ENCODE data around the gene EPAS1.

Gene EPAS1

DNA sequence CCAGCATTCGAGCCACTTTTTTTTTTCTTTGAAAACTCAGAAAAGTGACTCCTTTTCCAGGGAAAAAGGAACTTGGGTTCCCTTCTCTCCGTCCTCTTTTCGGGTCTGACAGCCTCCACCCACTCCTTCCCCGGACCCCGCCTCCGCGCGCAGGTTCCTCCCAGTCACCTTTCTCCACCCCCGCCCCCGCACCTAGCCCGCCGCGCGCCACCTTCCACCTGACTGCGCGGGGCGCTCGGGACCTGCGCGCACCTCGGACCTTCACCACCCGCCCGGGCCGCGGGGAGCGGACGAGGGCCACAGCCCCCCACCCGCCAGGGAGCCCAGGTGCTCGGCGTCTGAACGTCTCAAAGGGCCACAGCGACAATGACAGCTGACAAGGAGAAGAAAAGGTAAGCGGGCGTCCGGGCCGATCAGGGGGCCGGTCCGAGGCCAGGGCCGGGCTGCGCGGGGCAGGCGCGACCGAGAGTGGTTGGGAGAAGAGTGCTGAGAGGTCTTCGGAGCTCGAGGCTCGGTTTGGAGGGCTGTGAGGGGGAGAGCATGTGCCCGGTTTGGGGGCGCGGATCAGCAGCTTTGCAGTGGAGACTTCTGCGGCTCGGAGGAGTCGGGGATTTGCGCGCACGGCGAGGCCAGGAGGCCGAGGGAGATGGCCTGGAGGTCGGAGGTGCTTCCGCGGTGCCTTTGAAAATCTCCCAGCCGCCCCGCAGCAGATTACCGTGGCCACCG, 502 bp downstream of the EPAS1 start:
- peak overlapping the region; percentile 47; the same call in 1 of the 2 replicates for H3K27ac ChIP-seq
- no peak for TF ChIP-seq ZFX (IDR thresholded peaks at IDR 0.05)
- TF ChIP-seq, protein P1, sequence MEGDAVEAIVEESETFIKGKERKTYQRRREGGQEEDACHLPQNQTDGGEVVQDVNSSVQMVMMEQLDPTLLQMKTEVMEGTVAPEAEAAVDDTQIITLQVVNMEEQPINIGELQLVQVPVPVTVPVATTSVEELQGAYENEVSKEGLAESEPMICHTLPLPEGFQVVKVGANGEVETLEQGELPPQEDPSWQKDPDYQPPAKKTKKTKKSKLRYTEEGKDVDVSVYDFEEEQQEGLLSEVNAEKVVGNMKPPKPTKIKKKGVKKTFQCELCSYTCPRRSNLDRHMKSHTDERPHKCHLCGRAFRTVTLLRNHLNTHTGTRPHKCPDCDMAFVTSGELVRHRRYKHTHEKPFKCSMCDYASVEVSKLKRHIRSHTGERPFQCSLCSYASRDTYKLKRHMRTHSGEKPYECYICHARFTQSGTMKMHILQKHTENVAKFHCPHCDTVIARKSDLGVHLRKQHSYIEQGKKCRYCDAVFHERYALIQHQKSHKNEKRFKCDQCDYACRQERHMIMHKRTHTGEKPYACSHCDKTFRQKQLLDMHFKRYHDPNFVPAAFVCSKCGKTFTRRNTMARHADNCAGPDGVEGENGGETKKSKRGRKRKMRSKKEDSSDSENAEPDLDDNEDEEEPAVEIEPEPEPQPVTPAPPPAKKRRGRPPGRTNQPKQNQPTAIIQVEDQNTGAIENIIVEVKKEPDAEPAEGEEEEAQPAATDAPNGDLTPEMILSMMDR (conservative IDR thresholded peaks at IDR 0.05) = 0 out of 2 replicates have a peak, but pooled peaks have one; percentile 10

DNA sequence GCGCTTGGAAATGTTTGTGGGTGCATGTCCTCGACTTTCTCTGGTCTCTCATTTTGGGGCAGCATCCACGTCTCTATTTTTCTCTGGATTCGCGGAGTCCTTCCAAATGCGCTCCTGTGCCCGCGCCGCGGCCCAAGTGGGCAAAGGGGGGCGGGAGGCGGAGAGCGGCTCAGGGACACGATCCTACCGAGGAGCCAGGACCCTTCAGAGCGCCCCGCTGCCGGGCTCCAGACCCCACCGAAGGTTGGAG, 990 bp downstream of the EPAS1 start:
- TF ChIP-seq, protein P1 (conservative IDR thresholded peaks at IDR 0.05) = no peak
- no peak for TF ChIP-seq ZFX (IDR thresholded peaks at IDR 0.05)
- H3K27ac ChIP-seq = no peak overlapping the region; the same call in 1 of the 2 replicates

GRCh38 chr2:46298522-46299353, 1.5 kb downstream of the EPAS1 start:
- TF ChIP-seq ZFX (IDR thresholded peaks at IDR 0.05) = no peak
- TF ChIP-seq, protein P1 (conservative IDR thresholded peaks at IDR 0.05) = no peak
- H3K27ac ChIP-seq = no peak overlapping the region

- TF ChIP-seq, protein P1 (conservative IDR thresholded peaks at IDR 0.05) = no peak
- TF ChIP-seq ZFX (IDR thresholded peaks at IDR 0.05) = no peak
- H3K27ac ChIP-seq = no peak overlapping the region
These were observed 2.4 kb downstream of the EPAS1 start for GRCh38 chr2:46299365-46300263.

GRCh38 chr2:46300406-46300832, 3.2 kb downstream of the EPAS1 start:
- no peak overlapping the region for H3K27ac ChIP-seq
- TF ChIP-seq, protein P1 (conservative IDR thresholded peaks at IDR 0.05) = no peak

DNA sequence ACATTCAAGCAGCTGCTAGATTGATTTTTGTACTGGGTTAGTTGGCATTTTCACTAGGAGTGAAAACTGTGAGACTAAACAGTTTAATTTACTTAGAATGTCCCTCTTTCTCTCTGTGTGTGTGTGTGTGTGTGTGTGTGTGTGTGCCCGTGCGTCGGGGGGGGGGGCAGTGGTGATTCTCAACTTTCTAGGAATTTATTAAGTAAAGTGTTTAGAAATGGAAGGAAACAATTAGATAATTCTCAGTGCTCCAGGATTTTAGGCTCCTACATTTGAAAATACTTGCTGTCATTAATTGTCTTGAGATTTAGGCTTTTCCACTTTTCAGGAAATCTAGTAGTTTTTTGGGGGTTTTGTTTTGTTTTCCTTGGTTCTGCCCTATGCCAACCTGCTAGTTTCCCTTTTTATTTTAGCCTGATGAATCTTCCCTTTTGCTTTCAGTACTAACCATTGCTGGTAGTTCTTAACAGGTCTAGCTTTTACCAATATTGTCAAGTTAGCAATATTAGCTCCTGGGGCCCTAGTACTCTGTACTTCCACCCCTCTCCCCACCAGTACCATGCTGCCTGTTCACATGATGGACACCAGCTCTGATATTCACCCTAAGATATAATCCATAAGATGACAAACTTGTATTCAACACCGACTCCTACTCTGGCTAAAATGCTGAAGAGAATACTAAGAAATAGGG, 4.9 kb downstream of the EPAS1 start:
- H3K27ac ChIP-seq = no peak overlapping the region
- TF ChIP-seq, protein P1 (conservative IDR thresholded peaks at IDR 0.05) = no peak
- no peak for TF ChIP-seq ZFX (IDR thresholded peaks at IDR 0.05)
